ENCODE data around the gene DRGX.

DNA sequence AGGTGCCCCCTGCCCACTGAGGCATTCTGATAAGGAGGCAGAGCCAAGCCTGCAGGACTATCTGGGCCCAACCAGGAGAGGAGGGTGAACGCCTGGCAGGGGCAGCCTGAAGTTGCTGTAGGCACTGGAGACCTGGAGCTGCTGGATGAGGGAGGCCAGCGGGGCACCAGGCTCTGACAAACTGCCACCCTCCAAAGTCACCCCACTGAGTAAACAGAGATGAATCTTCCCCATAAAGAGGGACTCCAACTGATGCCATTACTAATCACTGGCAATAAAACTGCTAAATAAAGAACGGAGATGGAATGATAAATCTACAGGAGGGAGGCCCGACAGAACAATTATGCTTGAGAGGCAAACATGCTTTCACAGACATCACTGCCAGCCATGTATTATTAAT is 44.2 kb downstream of the DRGX start:
- no peak for TF ChIP-seq ZNF175 (tag by site-specific recombination; IDR thresholded peaks at IDR 0.05)
- no peak for TF ChIP-seq ZNF274 (IDR thresholded peaks at IDR 0.05; ENCODE audit: low read length)
- TF ChIP-seq ZNF274 (tag by site-specific recombination; IDR thresholded peaks at IDR 0.05; ENCODE audit: borderline replicate concordance): no peak
- TF ChIP-seq, protein P1, sequence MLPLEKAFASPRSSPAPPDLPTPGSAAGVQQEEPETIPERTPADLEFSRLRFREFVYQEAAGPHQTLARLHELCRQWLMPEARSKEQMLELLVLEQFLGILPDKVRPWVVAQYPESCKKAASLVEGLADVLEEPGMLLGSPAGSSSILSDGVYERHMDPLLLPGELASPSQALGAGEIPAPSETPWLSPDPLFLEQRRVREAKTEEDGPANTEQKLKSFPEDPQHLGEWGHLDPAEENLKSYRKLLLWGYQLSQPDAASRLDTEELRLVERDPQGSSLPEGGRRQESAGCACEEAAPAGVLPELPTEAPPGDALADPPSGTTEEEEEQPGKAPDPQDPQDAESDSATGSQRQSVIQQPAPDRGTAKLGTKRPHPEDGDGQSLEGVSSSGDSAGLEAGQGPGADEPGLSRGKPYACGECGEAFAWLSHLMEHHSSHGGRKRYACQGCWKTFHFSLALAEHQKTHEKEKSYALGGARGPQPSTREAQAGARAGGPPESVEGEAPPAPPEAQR (tag by site-specific recombination; IDR thresholded peaks at IDR 0.05): no peak
- TF ChIP-seq, protein P2, sequence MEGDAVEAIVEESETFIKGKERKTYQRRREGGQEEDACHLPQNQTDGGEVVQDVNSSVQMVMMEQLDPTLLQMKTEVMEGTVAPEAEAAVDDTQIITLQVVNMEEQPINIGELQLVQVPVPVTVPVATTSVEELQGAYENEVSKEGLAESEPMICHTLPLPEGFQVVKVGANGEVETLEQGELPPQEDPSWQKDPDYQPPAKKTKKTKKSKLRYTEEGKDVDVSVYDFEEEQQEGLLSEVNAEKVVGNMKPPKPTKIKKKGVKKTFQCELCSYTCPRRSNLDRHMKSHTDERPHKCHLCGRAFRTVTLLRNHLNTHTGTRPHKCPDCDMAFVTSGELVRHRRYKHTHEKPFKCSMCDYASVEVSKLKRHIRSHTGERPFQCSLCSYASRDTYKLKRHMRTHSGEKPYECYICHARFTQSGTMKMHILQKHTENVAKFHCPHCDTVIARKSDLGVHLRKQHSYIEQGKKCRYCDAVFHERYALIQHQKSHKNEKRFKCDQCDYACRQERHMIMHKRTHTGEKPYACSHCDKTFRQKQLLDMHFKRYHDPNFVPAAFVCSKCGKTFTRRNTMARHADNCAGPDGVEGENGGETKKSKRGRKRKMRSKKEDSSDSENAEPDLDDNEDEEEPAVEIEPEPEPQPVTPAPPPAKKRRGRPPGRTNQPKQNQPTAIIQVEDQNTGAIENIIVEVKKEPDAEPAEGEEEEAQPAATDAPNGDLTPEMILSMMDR (tag by site-specific recombination; IDR thresholded peaks at IDR 0.05): no peak
- TF ChIP-seq ZNF530 (tag by site-specific recombination; IDR thresholded peaks at IDR 0.05; ENCODE audit: low read depth): no peak
- no peak for TF ChIP-seq ZNF10 (tag by site-specific recombination; IDR thresholded peaks at IDR 0.05)
- TF ChIP-seq ZNF302 (tag by site-specific recombination; IDR thresholded peaks at IDR 0.05; ENCODE audit: low read depth): no peak
- no peak for TF ChIP-seq ZNF202 (tag by site-specific recombination; IDR thresholded peaks at IDR 0.05; ENCODE audit: borderline replicate concordance)
- no peak for TF ChIP-seq ZNF239 (tag by site-specific recombination; IDR thresholded peaks at IDR 0.05)
- no peak for TF ChIP-seq ZNF19 (tag by site-specific recombination; IDR thresholded peaks at IDR 0.05; ENCODE audit: low read depth)
- TF ChIP-seq ZNF184 (tag by site-specific recombination; IDR thresholded peaks at IDR 0.05): no peak
- TF ChIP-seq ZNF514 (tag by site-specific recombination; IDR thresholded peaks at IDR 0.05): no peak

All from HEK293 (cell line).